ENCODE results near the gene PFDN5.

DNA sequence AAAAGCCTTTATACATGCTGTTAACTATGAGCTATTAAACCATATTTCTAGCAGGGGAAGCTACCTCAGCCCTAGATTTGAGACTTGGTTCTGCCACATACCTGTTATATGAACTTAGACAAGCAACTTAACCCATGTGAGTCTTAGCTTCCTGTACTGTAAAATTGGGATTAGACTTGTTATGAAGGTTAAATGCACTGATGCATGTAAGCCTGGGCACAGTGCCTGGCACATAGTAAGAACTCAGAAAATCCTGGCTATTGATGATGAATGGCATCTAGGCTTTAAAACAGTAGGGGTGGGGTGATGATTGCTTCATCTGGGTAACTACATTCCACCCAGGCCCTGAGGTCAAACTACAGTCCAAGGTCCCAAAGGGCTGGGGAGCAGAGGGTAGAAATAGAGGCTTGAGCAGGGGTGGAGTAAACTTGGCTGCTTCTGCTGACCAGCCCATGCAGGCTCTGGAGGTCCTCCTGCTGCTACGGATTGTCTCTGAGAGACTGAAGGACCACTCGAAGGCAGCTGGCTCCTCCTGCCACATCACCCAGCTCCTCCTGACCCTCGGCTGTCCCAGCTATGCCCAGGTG lies 16.0 kb upstream of the PFDN5 start:
- TF ChIP-seq, protein P1, sequence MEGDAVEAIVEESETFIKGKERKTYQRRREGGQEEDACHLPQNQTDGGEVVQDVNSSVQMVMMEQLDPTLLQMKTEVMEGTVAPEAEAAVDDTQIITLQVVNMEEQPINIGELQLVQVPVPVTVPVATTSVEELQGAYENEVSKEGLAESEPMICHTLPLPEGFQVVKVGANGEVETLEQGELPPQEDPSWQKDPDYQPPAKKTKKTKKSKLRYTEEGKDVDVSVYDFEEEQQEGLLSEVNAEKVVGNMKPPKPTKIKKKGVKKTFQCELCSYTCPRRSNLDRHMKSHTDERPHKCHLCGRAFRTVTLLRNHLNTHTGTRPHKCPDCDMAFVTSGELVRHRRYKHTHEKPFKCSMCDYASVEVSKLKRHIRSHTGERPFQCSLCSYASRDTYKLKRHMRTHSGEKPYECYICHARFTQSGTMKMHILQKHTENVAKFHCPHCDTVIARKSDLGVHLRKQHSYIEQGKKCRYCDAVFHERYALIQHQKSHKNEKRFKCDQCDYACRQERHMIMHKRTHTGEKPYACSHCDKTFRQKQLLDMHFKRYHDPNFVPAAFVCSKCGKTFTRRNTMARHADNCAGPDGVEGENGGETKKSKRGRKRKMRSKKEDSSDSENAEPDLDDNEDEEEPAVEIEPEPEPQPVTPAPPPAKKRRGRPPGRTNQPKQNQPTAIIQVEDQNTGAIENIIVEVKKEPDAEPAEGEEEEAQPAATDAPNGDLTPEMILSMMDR (IDR thresholded peaks at IDR 0.05; ENCODE audit: insufficient read depth, low read length) = no peak
- TF ChIP-seq POLR2AphosphoS5 (IDR thresholded peaks at IDR 0.05; ENCODE audit: low read depth) = no peak
- TF ChIP-seq SPI1 (IDR thresholded peaks at IDR 0.05; ENCODE audit: borderline replicate concordance, low read depth) = no peak
- TF ChIP-seq, protein P2, sequence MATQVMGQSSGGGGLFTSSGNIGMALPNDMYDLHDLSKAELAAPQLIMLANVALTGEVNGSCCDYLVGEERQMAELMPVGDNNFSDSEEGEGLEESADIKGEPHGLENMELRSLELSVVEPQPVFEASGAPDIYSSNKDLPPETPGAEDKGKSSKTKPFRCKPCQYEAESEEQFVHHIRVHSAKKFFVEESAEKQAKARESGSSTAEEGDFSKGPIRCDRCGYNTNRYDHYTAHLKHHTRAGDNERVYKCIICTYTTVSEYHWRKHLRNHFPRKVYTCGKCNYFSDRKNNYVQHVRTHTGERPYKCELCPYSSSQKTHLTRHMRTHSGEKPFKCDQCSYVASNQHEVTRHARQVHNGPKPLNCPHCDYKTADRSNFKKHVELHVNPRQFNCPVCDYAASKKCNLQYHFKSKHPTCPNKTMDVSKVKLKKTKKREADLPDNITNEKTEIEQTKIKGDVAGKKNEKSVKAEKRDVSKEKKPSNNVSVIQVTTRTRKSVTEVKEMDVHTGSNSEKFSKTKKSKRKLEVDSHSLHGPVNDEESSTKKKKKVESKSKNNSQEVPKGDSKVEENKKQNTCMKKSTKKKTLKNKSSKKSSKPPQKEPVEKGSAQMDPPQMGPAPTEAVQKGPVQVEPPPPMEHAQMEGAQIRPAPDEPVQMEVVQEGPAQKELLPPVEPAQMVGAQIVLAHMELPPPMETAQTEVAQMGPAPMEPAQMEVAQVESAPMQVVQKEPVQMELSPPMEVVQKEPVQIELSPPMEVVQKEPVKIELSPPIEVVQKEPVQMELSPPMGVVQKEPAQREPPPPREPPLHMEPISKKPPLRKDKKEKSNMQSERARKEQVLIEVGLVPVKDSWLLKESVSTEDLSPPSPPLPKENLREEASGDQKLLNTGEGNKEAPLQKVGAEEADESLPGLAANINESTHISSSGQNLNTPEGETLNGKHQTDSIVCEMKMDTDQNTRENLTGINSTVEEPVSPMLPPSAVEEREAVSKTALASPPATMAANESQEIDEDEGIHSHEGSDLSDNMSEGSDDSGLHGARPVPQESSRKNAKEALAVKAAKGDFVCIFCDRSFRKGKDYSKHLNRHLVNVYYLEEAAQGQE (IDR thresholded peaks at IDR 0.05; ENCODE audit: insufficient replicate concordance, low read depth) = no peak

Measured in HL-60 (cell line).